Amniotic stem cell (primary cell): ENCODE data around the gene BANP.
"Not testable (repeated sequence)": the region's sequence is repeated elsewhere in the genome, so short reads cannot be mapped to it uniquely, and the experiment has no call there.

Experiments used
- DNase-seq: peaks from one replicate; lab custom pipeline; 2025; lab: John Stamatoyannopoulos, UW

BANP gene

GRCh38 chr16:88050952-88051660, 99.9 kb downstream of the BANP start:
- DNase-seq, result no peak

- DNase-seq, result no peak
Observed at GRCh38 chr16:88052661-88053060, 101.4 kb downstream of the BANP start.

- not testable (repeated sequence) for DNase-seq
Observed at GRCh38 chr16:88053479-88053878, 102.2 kb downstream of the BANP start.

GRCh38 chr16:88055356-88055755, 104.1 kb downstream of the BANP start:
- no peak for DNase-seq

GRCh38 chr16:88056212-88056611, 105.0 kb downstream of the BANP start:
- DNase-seq, result no peak

- DNase-seq, result no peak
Observed at GRCh38 chr16:88057656-88058055, 106.4 kb downstream of the BANP start.

GRCh38 chr16:88058136-88058535, 106.9 kb downstream of the BANP start:
- DNase-seq, result no peak

- DNase-seq, result no peak
Observed at GRCh38 chr16:88058817-88059216, 107.6 kb downstream of the BANP start.

GRCh38 chr16:88059701-88060386, 108.6 kb downstream of the BANP start:
- no peak for DNase-seq

GRCh38 chr16:88060524-88061219, 109.4 kb downstream of the BANP start:
- no peak for DNase-seq

GRCh38 chr16:88061346-88062110, 110.3 kb downstream of the BANP start:
- no peak for DNase-seq

- peak; percentile 73 for DNase-seq
Observed at GRCh38 chr16:88062341-88063210, 111.3 kb downstream of the BANP start.

- peak; percentile 72 for DNase-seq
Observed at GRCh38 chr16:88063211-88063773, 112.1 kb downstream of the BANP start.

- no peak for DNase-seq
Observed at GRCh38 chr16:88064011-88064888, 113.0 kb downstream of the BANP start.

- no peak for DNase-seq
Observed at GRCh38 chr16:88064889-88065746, 113.9 kb downstream of the BANP start.

- DNase-seq, result no peak
Observed at GRCh38 chr16:88065747-88066142, 114.5 kb downstream of the BANP start.

GRCh38 chr16:88066234-88066633, 115.0 kb downstream of the BANP start:
- no peak for DNase-seq

- no peak for DNase-seq
Observed at GRCh38 chr16:88066680-88067529, 115.7 kb downstream of the BANP start.
